SU-DHL-6 (cell line): ENCODE data around the gene PRKAG3.
"Not testable (repeated sequence)": the region's sequence is repeated elsewhere in the genome, so short reads cannot be mapped to it uniquely, and the experiment has no call there.

Experiments used
- H2AFZ ChIP-seq: fragments of 200-600 bp; sonication (generic); 2 replicates; pipeline ENCODE4 v1.6.1; 2014; ENCODE audit warnings: low read depth, mild to moderate bottlenecking, moderate library complexity, mixed read lengths, antibody characterized with exemption, low read length; ENCODE audit not compliant: severe bottlenecking
- H3F3A ChIP-seq: fragments of 200-600 bp; shearing (Covaris generic); 2 replicates; pipeline ENCODE4 v1.6.0; 2016; ENCODE audit warnings: antibody characterized with exemption, mild to moderate bottlenecking; ENCODE audit not compliant: insufficient read depth
- H3K27ac ChIP-seq: fragments of 200-600 bp; sonication (generic); 2 replicates; pipeline ENCODE4 v1.5.1; 2016; ENCODE audit warnings: low read depth, mild to moderate bottlenecking, low read length, moderate library complexity, mixed read lengths
- H3K27me3 ChIP-seq: fragments of 200-600 bp; sonication (generic), shearing (Covaris generic); 2 replicates; pipeline ENCODE4 v1.6.0; 2014; ENCODE audit warnings: mild to moderate bottlenecking, low read length
- H3K36me3 ChIP-seq: fragments of 200-600 bp; sonication (generic); 2 replicates; pipeline ENCODE4 v1.6.1; 2014; ENCODE audit warnings: mild to moderate bottlenecking, low read length, mixed read lengths
- H3K4me2 ChIP-seq: fragments of 300-600, 200-600 bp; shearing (Covaris generic), sonication (generic); 2 replicates; pipeline ENCODE4 v1.6.0; 2014; ENCODE audit warnings: low read length, low read depth, mild to moderate bottlenecking; ENCODE audit not compliant: poor library complexity, severe bottlenecking
- H3K4me3 ChIP-seq: fragments of 200-600 bp; sonication (generic); 2 replicates; pipeline ENCODE4 v1.5.1; 2014; ENCODE audit warnings: antibody characterized with exemption, low read length, mild to moderate bottlenecking, mixed read lengths; ENCODE audit not compliant: insufficient read depth, poor library complexity, severe bottlenecking
- H3K79me2 ChIP-seq: fragments of 200-600 bp; sonication (generic); 2 replicates; pipeline ENCODE4 v1.6.1; 2014; ENCODE audit warnings: mild to moderate bottlenecking, low read length, moderate library complexity; ENCODE audit not compliant: insufficient read depth
- H3K9ac ChIP-seq: fragments of 200-600 bp; sonication (generic); 2 replicates; pipeline ENCODE4 v1.7.0; 2014; ENCODE audit warnings: mild to moderate bottlenecking, low read length
- H3K9me2 ChIP-seq: fragments of 200-600 bp; sonication (generic); replicated peaks from 2 replicates; pipeline ENCODE4 v1.6.1; 2014; ENCODE audit warnings: low read length; ENCODE audit not compliant: insufficient read depth
- H3K9me3 ChIP-seq: fragments of 200-600 bp; sonication (generic); 2 replicates; pipeline ENCODE4 v1.6.1; 2014; ENCODE audit warnings: low read length, mixed read lengths; ENCODE audit not compliant: insufficient read depth
- H4K20me1 ChIP-seq: fragments of 200-600 bp; sonication (generic); 2 replicates; pipeline ENCODE4 v1.6.1; 2014; ENCODE audit warnings: low read depth, mild to moderate bottlenecking, antibody characterized with exemption, low read length, moderate library complexity, mixed read lengths
- CTCF ChIP-seq: fragments of 200-600 bp; sonication (generic); IDR thresholded peaks from one replicate; pipeline ENCODE4 v1.5.1; 2017; ENCODE audit warnings: antibody characterized with exemption, mild to moderate bottlenecking, low read length, moderate library complexity; ENCODE audit not compliant: insufficient read depth, poor library complexity, severe bottlenecking
- EZH2phosphoT487 ChIP-seq: fragments of 200-600 bp; sonication (generic), shearing (Covaris generic); conservative IDR thresholded peaks from 2 replicates; pipeline ENCODE4 v1.6.1; 2018; ENCODE audit warnings: mild to moderate bottlenecking, antibody characterized with exemption, low read length, moderate library complexity, mixed read lengths

The PRKAG3 gene

GRCh38 chr2:218776488-218776887 is 55.1 kb downstream of the PRKAG3 start:
- TF ChIP-seq CTCF (no peak), EZH2phosphoT487 (no peak)
- H3F3A ChIP-seq = no peaks in the 10 kb centered on the region
- no peak overlapping the region for H3K4me2 ChIP-seq
- no peaks in the 10 kb centered on the region for H3K27me3 ChIP-seq
- H3K9me3 ChIP-seq = no peaks in the 10 kb centered on the region; the same call in 1 of the 2 replicates
- H3K36me3 ChIP-seq = no peaks in the 10 kb centered on the region
- no peaks in the 10 kb centered on the region for H4K20me1 ChIP-seq
- no peak overlapping the region for H3K9ac ChIP-seq
- no peak overlapping the region for H2AFZ ChIP-seq
- H3K9me2 ChIP-seq = no peaks in the 10 kb centered on the region
- H3K27ac ChIP-seq = no peak overlapping the region
- H3K79me2 ChIP-seq = no peaks in the 10 kb centered on the region
- no peak overlapping the region for H3K4me3 ChIP-seq

GRCh38 chr2:218773881-218774280 is 57.7 kb downstream of the PRKAG3 start:
- no peak overlapping the region for H3K4me3 ChIP-seq
- no peaks in the 10 kb centered on the region for H3K27me3 ChIP-seq
- no peak overlapping the region for H2AFZ ChIP-seq
- H3K4me2 ChIP-seq = no peak overlapping the region
- no peaks in the 10 kb centered on the region for H3K79me2 ChIP-seq
- H3K9ac ChIP-seq = no peak overlapping the region
- H3K9me2 ChIP-seq = no peaks in the 10 kb centered on the region
- no peaks in the 10 kb centered on the region for H4K20me1 ChIP-seq
- no peaks in the 10 kb centered on the region for H3F3A ChIP-seq
- TF ChIP-seq EZH2phosphoT487 (no peak), CTCF (no peak)
- no peaks in the 10 kb centered on the region for H3K36me3 ChIP-seq
- H3K27ac ChIP-seq = no peak overlapping the region
- no peaks in the 10 kb centered on the region; the same call in 1 of the 2 replicates for H3K9me3 ChIP-seq

GRCh38 chr2:218772759-218773158 is 58.8 kb downstream of the PRKAG3 start:
- not testable (repeated sequence) for H3K79me2 ChIP-seq, H3F3A ChIP-seq, H3K9ac ChIP-seq, H2AFZ ChIP-seq, H3K9me2 ChIP-seq, H3K27me3 ChIP-seq, H3K27ac ChIP-seq, H3K36me3 ChIP-seq, H4K20me1 ChIP-seq, H3K9me3 ChIP-seq, H3K4me2 ChIP-seq, H3K4me3 ChIP-seq
